H1 (cell line): ENCODE measurements around the gene SYNGR4.

Experiments used
- EZH2 ChIP-seq: fragments of 200-600 bp; sonication (generic); IDR thresholded peaks from 2 replicates; pipeline ENCODE4 v1.7.1; 2012; ENCODE audit warnings: low read depth, mild to moderate bottlenecking, moderate library complexity, low read length, inconsistent platforms; ENCODE audit not compliant: severe bottlenecking
- POLR2A ChIP-seq, 2 experiments: IDR thresholded peaks; 1 replicate in 1 of 2; 2 replicates in 1 of 2; pipeline ENCODE4 v1.6.1; 2011; ENCODE audit warnings: low read depth in 2 of 2, low read length in 2 of 2, mild to moderate bottlenecking in 2 of 2; ENCODE audit errors: control extremely low read depth in 1 of 2

DNA sequence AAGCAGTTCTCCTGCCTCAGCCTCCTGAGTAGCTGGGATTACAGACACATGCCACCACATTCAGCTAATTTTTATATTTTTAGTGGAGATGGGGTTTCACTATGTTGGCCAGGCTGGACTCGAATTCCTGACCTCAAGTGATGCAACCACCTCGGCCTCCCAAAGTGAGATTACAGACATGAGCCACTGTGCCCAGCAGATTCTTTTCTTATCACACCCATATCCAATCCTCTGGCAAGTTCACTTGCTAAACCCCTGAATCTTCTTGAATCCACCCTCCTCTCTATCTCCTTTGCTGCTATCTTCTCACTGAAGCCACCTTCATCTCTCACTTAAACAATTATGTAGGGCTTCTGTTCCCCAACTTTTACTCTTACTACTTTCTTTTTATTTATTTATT is 18.0 kb upstream of the SYNGR4 start:
- TF ChIP-seq POLR2A (IDR thresholded peaks at IDR 0.05; ENCODE audit: control extremely low read depth in 1 of 2, low read depth in 2 of 2, low read length in 2 of 2), result no peak
- TF ChIP-seq EZH2, result no peak
